HG03097 (cell line): ENCODE data around the gene TENM4.

Source experiments
- ATAC-seq: cut with Tn5 transposase; IDR thresholded peaks from one replicate; pipeline ENCODE4 v1.9.1; 2021; ENCODE audit not compliant: unreplicated experiment, low FRiP score

TENM4 gene

DNA sequence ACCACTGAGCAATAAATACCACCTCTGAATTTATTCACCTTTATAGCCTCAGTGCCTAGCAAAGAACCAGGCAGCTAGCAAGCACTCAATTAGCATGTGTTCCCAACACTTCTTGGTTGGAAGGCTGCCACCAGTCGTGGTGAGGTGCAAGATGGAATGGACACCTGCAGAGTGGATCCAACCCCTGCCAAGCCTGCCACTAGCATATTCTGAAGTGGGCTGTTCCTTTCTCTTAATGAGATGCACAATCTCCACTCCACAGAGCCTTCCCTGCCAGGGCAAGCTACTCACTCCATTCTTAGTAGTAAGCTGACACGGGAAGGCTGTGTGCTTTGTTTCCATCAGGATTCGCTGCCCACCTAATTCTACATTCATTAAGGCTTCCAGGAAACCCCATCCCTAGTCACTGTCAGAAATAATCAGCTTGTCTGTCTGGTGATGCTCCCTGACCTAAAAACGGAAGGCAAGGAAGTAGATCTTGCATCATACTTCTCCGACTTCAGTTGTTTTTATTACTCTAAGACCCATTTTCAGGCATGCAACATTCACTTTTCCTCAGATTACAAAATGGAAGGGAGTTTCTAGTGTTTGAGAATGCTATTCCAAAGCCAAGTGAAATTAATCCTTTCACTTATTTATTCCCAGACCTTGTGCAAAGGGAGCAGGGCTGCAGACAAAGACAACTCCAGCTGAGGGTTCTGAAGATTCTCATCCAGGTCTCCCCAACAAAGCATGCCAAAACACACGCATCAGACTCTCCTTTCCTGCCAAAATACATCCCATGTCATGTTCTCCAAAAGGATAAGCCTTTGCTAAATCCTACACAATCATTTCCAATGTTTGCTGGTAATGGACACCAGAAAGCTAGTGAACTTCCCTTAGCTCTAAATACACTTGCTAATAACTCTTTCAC, 128.0 kb downstream of the TENM4 start:
- ATAC-seq = no peak

DNA sequence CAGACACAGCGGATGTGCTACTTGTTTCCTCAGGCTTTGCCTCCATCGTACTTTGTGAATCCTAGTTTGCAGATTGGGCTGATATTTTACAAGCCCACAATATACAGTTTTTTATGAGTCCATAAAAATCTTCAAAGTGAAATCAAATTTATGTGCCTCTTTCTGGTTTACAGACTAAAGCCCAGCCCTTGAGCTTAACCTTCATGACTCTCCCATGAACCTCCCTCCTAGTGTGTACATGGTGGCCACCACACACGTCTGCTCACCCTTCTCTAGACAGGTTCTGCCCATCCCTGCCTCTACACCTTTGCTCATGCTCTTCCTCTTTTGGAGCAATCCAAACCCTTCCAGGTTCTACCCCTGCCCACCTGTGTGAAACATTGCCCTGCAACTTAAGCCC, 129.4 kb downstream of the TENM4 start:
- no peak for ATAC-seq

DNA sequence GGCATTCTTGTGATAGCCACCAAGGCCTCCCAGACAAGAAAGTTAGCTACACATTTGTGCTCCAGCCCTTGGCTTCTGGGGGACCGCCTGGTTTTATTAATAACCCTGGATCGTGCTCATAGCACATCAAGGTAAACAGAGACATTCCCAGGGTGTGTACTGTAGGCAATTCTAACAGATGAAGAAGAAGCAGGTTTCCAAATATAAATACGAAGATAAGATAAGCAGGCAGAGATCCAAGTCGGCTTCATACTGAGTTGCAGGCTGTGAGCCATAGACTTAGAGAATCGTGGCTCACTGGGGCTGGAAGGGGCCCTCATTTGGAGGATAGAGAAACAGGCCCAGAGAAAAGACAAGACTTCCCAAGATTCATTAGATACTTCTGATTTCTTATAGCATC, 131.4 kb downstream of the TENM4 start:
- no peak for ATAC-seq

DNA sequence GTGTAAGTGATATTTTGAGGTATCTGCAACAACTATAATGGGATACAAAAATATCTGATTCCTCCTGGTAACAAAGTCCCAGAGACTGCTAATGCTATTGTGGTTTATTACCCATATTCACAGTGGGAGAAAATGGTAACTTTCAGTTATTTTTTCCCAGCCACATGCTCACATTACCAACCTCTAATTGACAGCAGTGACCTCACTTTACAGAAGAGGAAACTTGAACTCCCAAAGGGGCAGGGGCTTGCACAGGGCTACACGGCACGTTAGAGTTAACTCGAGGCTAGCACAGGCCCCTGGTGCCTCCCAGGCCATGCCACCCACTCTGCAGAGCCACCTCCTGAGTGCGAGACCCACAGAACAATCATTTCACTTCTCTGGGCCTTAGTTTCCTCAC, 132.4 kb downstream of the TENM4 start:
- ATAC-seq = no peak

DNA sequence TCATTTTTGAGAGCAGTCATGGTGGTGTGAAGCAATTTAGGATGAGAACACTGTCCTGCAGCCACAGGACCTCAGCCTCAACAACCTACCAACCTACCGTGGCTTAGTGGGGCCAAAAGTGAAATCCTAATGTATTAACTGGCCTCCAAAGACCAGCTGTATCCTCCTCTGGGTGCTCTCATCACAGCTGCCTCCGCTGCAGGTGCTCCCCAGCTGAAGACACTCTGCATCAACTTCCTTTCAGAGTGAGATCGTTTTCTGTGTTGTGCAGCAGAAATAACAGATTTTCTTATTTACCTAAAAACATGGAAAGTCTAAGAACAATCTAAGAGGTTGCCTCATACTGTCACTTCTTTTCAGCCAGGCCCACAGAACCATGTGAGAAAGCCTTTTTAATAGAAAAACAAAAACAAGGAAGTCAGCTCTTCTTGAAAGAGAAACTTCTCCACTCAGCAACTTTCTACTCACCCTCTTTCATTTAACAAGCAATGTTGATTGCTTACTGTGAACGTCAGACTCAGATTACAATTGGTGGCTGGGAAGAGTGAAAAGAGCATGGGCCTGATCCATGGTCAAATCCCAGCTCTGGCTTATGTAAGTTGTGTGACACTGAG, 136.1 kb downstream of the TENM4 start:
- ATAC-seq = no peak

DNA sequence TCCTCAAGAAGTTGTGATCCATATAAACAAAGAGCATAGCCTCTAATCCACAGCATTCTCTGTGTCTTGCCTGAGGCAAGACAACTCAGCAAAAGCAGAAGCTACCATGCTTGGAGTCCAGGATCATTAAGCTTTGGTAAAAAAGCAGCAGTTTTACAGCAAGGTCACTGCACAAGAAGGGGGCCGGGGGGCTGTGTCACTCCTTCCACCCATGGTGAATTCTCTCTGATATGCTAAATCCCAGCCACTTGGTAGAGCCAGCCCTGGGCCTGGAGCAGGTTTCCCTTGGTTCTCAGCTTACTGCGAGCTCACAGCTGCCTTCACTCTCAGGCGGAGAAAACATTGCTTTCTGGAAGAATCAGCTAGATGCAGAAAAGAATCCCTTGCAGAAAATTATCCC, 144.7 kb downstream of the TENM4 start:
- ATAC-seq = no peak

DNA sequence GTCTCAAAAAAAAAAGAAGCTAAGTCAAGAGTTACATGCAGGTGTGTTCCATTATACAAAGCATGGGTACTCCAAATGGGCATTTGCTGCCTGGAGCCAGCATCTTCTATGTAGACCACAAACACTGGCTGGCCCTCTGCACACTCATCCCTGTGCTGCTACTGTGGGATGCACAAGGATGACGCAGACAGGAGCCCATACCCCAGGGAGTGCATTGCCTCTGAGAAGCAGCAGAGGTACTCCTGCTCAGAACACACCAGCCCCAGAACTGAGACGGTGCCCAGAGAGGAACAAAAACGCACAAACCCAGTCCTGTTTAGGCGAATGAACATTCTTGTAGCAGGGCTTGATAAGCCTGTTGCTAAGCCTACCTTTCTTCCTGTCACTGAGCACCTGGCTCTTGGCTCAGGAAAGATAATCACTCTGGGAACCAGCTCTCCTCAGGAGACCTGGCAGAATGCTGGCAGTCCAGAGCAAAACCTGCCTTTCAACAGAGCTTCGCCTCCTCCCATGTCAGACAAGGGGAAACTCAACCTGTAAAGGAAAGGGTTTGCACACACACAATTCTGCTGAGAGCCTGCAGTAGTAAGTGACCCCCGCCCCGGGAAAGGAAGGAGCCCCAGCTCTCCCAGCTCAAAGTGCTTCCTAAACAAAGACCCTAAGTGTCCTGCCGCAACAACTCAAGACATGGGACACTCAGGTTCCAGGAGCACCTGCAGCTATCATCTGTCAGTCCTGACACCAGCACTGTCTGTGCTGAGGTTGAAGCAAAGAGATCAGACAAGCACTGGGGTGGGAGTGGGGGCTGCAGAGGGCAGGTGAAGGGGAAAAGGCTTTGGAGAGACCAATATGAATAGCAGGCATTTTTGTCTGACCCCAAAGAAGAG, 145.7 kb downstream of the TENM4 start:
- no peak for ATAC-seq

DNA sequence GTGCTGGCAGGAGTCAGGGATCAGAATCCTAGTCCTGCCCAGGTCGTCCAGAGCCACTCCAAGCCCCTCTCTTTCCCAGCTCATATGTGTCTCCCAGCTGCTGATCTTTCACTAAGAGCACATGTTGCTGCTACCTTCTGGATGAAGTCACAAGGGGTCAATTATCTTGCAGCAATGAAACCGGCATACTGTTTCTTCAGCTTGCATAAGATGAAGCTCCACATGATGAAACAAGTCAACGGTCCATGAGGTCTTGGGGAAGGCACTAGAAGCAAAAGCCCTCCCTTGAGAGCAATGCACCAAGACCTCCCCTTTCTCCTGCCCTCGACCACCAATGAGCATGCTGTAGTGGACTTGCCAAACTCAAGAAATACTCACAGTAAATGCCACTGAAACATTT, 148.9 kb downstream of the TENM4 start:
- no peak for ATAC-seq

DNA sequence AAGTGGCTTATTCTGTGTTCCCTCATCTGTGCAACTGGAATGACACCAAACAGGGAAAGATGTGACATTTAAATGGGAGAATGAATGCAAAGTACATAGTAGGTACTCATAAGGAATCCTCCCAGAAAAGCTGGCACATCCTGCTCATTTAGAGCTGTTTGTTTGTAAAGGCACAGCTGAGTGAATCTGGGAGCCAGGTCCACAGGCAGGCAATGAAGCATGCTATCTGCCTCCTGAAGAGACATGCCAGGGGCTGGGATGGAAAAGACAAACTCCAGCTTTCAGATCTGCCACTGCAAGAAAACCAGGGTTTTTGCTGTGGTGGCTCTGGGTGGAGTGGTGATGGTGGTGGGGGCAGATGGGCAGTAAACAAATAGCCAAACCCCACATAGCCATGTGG, 150.1 kb downstream of the TENM4 start:
- no peak for ATAC-seq

DNA sequence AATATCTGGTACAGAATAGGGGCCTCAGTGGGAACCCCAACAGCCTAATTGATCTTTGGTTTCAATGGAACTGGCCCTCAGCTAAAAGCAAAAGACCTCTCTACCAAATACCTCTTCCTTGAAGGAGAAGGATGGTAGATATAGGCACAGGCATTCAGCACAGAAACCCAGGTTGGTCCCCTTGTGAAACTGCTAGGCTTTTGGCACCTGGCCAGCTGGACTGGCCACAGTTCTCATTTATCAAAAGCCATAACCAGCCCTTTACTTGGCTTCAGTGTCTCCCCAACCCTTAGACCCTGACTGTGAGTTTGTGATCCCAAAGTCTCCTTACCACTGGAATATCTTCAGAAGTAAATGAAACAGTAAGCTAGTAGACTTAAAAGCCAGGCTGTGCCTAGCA, 152.9 kb downstream of the TENM4 start:
- no peak for ATAC-seq

DNA sequence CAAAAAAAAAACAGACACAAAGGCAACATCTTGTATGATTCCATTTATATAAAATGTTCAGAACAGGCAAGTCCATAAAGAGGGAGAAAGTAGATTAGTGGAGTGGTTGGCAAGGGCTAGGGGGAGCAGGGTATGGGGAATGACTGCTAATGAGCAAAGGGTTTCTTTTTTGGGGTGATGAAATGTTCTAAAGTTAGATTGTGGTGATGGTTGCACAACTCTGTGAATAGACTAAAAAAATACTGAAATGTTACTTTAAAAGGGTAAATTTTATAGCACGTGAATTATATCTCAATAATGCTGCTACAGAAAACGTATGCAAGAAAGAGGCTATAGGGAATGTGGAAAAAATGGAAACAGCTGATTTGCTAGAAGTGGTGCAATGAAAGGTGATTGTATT, 155.1 kb downstream of the TENM4 start:
- ATAC-seq = no peak

DNA sequence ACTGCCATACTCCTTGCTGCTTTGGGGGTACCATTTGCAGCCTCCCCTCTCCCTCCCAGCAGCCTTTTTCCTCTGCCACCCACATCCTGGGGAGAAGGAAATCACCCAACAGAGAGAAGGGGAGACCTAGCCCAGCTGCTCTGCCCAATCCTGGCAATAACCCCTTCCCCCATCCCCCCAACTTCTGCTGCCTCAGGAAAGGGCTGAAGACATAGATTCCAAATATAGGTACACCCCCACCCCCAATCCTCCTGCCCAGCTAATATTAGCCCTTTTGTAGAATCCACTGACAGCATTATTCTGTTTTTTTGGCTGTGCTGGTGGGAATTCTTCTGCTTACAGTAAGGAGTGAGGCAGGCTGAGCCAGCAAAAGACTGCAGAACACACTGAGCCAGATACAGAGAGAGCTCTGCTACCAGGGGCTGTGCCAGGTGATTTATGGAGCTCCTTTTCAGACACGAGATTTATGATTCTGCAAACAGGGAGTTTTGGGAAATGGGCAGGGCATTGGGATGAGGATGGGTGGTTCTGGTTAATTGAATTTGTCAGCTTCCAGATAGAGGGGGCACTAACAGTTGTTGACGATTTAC, 164.0 kb downstream of the TENM4 start:
- no peak for ATAC-seq

DNA sequence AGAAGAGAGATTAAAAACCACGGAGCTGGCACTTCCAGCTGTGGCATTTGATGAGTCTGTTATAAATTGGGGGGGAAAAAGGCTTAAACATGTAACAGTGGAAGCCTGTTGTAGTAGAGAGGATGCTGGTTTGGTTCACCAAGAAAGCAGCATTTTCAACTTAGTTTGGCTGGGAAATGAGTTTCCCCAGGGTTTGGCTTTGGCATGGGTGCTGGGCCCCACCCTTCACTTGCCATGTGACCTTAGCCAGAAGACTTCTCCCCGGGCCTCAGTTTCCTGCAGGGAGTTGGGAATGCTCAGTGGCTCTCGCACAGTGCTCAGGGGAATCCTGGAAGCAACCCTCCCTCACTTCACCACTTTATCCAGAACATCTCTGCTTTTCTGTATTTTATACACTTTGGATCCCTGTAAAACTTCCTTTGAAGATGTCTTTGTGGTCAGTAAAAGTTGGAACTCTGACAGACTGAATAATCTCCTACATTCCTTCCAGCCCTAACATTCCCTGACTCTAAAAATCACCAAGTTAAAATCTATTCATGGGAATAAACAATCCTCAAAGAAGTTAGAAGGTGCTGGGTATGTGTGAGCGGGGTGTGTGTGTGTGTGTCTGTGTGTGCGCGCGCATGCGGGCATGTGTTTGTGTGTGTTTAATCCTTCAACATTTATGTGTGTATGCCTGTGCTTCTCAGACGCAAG, 166.0 kb downstream of the TENM4 start:
- ATAC-seq = no peak

DNA sequence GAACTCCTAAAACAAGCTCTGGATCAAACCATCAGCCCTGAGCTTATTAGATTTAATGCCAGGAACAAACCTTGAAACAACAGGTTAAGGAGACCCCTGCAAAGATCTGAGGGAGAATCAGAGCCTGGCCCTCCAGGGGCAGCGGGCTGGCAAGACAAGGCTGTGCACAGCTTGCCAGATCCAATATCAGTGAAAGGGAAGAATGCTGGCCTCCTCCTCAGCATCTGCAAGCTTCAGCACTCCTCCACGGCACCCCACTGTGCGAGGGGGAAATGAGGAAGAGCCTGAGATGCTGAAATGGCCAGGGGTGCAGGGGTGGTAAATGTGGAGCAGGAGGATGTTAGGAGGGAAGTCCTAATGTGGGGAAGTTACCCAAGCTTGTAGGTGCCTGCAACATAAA, 167.0 kb downstream of the TENM4 start:
- ATAC-seq = no peak

DNA sequence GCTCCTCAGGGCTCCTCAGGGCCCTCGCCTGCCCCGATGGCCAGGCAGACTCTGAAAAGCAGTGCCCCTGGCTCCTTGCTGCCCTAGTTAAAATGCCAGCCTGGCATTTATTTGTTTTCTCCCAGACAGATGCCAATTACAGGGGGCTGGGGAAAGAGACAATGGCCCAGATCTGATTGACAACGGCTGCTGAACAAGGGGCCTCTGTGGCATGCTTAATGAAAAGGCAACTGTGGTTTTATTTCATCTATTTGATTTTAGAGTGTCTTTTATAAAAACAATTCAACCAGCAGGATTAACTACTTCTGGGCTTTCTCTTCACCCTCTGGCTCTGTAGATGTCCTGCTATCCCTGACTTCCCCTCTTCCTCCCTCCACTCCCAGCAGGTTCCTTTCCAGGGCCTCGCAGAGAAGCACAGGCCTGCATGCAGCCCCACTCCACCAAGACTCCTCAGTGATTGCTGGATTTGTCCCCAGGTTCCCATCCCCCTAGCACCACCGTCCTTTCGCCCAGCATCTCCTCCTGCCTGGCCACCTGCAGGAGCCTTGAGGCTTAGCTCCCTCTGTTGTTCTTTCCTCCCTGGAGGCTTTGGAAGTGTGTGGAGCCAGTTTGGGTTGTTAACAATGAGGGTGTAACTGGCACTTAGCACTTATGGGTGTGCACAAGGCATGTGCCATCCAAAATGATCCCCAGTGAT, 171.1 kb downstream of the TENM4 start:
- no peak for ATAC-seq

DNA sequence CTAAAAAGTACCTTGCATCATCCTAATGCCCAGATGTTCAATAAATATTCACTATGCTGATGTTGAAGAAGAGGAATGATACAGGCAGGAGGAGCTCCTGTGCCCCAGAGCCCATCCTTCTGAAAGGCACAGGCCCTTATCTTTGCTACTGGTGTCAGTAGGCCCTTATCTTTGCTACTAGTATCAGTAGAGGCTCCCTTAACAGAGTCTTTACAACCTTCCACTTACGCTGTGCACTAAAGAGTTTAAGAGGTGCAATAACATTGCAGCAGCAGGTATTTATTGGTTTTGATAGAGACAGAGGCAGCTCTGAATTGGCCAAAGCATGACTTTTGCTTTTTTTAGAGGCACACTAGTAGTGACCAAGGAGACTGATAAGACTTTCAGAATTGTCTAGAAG, 174.4 kb downstream of the TENM4 start:
- ATAC-seq = no peak

DNA sequence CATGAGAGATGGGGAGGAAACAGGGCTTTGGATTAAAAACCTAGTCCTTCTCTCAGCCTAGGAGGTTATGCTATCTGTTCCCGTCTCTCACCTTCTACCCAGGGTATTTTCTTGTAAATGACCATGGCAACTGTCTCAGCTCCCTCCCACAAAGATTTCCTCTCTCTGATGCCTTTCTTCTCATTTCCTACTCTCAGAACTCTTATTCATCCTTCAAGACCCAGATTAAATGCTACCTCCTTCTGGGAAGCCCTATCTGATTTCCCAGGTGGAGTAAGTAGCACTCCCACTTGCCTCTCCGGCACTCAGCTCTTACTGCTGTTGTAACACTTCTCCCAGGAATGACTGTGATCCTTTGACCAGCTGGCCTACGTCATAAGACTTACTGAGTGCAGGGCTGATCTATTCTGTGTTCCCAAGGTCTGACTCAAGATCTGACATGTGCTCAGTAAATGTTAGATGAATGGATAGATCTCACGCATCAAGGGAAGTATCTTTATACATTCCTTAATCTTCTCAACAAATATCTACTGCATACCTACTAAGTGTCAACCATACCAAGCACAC, 175.0 kb downstream of the TENM4 start:
- no peak for ATAC-seq

DNA sequence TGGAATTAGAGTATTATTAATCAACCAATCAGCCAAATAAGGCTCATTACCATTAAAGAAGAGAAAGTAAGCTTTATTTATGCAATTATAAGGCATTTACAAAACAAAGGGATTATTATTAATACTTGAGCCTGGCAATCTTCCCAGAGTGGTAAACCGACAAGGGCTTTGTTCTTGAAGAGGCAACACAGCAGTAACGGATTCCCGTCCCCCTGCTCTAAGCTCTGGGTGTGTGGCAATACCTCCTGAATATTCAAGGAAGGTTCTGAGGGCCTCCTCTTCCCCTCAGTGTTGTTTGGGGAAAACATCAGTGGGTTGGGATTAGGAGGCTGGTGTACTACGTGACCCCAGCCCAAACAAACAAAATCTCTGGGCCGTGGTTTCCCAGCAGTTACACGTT, 176.5 kb downstream of the TENM4 start:
- no peak for ATAC-seq

DNA sequence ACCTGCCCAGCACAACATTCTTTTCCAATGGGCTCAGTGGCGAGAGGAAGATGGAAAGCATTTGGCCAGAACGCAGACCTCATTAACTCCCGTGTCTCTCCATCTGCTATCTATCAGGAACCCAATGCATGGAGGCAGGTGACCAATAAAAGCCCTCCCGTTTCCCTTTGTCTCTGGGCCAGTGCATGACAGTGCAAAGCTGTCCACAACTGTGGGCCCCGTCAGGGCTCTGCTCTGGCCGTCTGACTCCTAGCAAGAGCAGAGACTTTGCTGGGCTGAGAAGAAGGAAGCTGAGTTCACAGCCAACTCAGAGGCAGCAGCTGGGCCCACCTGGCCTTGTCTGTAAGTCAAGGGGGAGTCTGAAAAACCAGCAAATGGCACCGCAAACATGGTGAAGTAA, 177.8 kb downstream of the TENM4 start:
- no peak for ATAC-seq
